ENCODE results near the gene SBNO1. TPM values are rescaled to one million over a fixed set of nuclear protein-coding genes. Genes with fewer than 3 reads are reported as not detected.

Gene SBNO1
- total RNA-seq, 4 donors from 2014 or later, result 19.2 to 26.2 (median 21.4) TPM

DNA sequence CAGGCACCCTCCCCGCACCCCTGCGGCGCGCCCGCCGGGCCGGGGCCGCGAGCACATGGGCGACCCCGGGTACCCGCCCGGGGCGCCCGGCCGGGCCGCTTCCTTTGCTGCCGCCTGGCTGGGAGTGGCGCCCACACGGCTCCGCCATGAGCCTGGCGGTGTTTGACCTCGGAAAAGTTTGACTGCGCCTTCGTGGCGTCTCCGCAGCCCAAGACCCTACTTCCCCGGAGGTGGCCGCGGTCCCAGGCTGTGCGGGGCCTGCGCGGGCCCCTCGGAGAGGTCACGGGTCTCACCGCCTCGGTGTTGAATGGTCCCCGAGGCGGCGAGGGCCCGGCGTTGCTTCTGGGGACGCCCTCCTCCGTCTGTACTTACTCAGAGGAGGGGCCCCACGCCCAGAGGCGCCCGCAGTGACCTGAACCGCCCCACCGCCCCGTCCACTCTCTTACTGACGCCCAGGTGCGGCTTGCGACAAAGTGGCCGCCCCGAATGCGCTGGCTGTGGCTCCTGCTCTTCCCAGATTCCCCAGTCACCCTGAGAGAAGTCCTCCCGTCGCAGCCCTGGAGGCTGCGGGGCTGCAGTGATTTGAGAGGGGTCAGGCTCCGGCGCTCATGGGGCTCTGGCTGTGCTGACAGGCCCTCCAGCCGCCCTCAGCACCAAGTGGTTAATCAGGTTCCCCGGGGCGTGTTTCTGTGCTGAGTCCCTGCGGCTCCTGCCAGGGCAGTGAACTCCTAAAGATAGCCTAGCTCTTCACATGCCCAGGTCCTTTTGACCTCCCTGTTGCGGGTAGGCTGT is 25.1 kb upstream of the SBNO1 start:
- TF ChIP-seq, protein P1, sequence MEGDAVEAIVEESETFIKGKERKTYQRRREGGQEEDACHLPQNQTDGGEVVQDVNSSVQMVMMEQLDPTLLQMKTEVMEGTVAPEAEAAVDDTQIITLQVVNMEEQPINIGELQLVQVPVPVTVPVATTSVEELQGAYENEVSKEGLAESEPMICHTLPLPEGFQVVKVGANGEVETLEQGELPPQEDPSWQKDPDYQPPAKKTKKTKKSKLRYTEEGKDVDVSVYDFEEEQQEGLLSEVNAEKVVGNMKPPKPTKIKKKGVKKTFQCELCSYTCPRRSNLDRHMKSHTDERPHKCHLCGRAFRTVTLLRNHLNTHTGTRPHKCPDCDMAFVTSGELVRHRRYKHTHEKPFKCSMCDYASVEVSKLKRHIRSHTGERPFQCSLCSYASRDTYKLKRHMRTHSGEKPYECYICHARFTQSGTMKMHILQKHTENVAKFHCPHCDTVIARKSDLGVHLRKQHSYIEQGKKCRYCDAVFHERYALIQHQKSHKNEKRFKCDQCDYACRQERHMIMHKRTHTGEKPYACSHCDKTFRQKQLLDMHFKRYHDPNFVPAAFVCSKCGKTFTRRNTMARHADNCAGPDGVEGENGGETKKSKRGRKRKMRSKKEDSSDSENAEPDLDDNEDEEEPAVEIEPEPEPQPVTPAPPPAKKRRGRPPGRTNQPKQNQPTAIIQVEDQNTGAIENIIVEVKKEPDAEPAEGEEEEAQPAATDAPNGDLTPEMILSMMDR (IDR thresholded peaks at IDR 0.05; ENCODE audit: low read depth), result no peak

DNA sequence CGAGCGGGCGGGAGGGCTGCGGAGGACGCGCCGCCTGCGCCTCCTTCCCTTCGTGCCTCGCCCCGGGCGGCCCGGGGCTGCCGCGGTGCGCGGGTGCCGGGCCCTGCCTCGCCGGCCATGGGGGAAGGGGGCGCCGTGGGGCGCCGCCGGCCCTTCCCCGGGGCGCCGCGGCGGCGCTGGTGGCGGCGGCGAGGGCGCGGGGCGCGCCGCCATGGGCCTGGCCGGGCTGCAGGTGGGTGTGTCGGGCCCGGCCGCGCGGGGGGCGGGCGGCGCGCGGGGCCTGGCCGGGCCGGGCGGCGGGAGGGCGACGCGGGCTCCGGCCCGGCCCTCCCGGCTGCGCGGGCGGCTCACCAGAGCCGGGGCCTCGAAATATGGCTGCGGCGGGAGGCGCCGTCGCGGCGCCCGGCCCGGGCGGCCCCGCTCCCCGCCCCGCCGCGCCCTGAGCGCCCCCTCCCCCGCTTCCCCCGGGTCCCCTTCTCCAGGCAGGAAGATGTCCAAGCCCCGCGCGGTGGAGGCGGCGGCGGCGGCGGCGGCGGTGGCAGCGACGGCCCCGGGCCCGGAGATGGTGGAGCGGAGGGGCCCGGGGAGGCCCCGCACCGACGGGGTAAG is 24.4 kb upstream of the SBNO1 start:
- TF ChIP-seq, protein P1 (IDR thresholded peaks at IDR 0.05; ENCODE audit: low read depth), result no peak

DNA sequence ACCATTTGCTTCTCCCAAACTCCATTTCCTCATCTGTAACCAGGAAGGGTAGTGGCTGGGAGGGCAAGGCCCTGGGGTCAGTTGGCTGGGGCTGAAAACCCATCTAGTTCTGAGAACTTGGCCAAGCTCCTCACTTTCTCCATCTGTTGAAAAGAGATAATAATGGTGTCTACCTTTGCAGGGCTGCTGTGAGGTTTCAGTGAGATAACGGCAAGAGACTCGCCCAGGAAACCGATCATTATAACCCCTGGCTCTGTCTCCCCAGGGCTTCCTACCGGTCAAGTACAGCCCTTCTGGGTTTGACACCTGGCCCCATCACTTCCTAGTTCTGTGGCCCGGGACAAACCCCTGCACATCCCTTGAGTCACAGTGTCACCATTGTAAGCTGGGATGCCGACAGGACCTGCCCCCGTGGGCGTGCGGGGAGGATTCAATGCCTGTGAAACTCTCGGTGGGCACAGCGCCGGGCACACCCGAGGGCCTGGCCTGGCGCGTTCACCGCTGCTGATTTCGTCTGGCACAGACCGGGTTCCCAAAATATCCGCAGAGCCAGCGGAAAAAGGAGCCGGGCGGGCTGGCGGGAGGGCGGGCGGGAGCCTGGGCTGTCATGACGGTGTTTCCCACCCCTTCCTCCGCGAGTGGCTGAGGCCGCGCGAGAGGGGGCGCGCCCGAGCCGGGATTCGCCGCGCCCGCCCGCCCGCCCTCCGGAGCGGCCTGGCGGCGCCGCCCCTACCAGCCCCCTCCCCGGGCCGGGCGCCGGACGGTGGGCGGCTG is 23.7 kb upstream of the SBNO1 start:
- TF ChIP-seq, protein P1 (IDR thresholded peaks at IDR 0.05; ENCODE audit: low read depth), result no peak

DNA sequence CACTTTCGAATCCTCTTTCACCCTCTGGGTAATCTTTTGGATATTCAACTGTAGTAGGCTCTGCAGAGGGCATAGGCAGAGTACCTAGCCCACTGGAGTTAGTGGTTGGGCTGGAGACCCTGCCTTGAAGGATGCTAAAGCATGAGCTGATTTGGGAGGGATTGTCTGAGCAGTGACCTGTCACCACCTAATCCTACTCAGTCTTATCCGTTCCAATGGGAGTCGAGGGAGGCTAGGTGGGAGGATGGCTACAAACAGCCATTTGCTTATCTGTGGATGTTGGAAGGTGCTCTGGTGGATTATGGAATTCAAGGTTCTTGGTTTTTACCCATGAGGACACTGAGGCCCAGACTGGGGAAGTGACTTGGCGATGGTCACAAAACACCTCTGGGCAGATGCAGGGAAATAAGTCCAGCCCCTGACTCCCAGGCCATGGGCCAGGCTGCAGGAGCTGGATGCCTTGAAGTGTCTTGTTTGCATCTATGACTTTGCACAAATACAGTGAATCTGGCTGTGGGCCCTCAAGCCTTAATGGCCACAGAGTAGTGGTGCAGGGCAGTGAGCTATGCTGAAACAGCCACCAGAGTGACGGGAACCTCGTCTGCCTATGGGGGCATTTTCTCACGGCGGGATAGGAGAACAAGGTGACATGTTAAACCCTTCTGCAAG is 23.0 kb upstream of the SBNO1 start:
- TF ChIP-seq, protein P1 (IDR thresholded peaks at IDR 0.05; ENCODE audit: low read depth), result no peak

DNA sequence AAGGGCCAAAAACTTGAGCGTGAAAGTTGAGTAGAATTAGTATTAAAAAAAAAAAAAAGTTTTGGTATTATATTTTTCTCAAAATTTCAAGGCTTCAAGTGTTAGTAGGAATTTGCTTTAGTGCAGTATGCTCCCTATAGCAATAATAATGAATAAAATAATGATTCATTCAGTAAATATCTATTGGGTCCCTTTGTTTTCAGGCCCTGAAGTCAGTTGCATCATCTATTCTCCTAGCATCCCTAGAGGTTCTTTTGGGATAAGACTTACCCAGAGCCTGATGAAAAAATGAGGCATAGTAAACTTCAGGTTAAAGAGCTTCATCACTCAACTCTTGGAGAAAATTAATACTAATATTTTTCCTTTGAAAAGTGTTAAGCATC is 20.3 kb upstream of the SBNO1 start:
- TF ChIP-seq, protein P1 (IDR thresholded peaks at IDR 0.05; ENCODE audit: low read depth), result no peak

DNA sequence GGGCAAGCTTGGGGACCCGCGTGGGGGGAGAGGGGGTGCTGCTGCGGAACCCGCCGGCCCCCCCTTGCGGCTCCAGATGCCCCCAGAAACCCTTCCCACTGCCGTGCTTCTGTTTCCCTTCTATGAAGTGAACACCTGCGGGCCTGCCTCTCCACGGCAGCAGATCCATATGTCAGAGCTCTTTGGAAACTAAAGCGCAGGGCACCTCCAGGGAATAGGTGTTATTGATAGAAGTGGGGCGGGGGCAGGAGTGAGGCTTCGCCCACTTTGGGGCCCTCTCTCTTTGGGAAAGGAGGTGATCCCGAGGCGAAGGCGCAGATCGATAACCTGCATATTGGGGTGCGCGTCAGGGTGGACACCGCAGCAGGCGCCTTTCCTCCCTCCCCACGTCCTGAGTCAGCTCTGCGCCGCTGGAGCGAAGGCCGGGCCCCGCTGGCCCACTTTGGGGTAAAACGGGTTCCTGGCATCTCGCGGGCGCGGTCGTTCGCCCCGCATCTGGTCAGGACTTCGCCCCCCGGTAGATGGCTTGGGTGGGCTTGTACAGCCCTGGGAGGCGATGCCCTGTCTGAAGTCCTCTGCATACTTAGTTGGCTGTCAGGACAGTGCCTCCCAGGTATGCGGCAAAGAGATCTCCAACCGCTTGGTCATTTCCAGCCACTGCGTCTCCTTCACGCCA is 19.8 kb upstream of the SBNO1 start:
- TF ChIP-seq, protein P1 (IDR thresholded peaks at IDR 0.05; ENCODE audit: low read depth), result no peak
